ENCODE results near the gene ANKFY1. TPM values are rescaled to one million over a fixed set of nuclear protein-coding genes. Genes with fewer than 3 reads are reported as not detected.

The ANKFY1 gene
- polyA plus RNA-seq, 3 donors, result 13.5 to 46.1 (median 21.7) TPM

GRCh38 chr17:4189280-4189679 lies 74.5 kb downstream of the ANKFY1 start:
- no peak for DNase-seq
- Histone ChIP-seq H3K4me2 (replicated peaks; ENCODE audit: extremely low read depth, low read length, poor library complexity, severe bottlenecking) (no peak overlapping the region), H3K79me2 (ENCODE audit: insufficient read depth, low read length) (no peaks in the 10 kb centered on the region), H3K27ac (ENCODE audit: low read depth in 1 of 2, low read length in 2 of 2) (no peak overlapping the region), H3K4me1 (ENCODE audit: control insufficient read depth in 1 of 2, insufficient read depth in 2 of 2, low read length in 2 of 2) (peaks cover 3 to 6% of the 10 kb centered on the region in 2 donors), H4K20me1 (ENCODE audit: insufficient read depth, low read length) (peaks cover 14% of the 10 kb centered on the region), H3K9me3 (replicated peaks in 1 of 2; ENCODE audit: control insufficient read depth in 1 of 2, insufficient read depth in 1 of 2, low read length in 2 of 2) (no peaks in the 10 kb centered on the region), H3K4me3 (replicated peaks in 1 of 3; ENCODE audit: low read depth in 2 of 3, low read length in 3 of 3) (no peak overlapping the region), H3K27me3 (ENCODE audit: control insufficient read depth in 2 of 2, insufficient read depth in 2 of 2, low read length in 2 of 2) (no peaks in the 10 kb centered on the region), H2AFZ (ENCODE audit: insufficient read depth, low read depth, low read length, poor library complexity, severe bottlenecking) (no peak overlapping the region), H3K9ac (ENCODE audit: insufficient read depth, low read length, poor library complexity, severe bottlenecking) (peak overlapping the region; percentile 43), H3K36me3 (replicated peaks in 1 of 2; ENCODE audit: control insufficient read depth in 1 of 2, insufficient read depth in 2 of 2, low read length in 2 of 2) (peaks cover 75 to 83% of the 10 kb centered on the region in 2 donors)
- Mint-ChIP-seq H3K36me3 (peaks cover 72 to 84% of the 10 kb centered on the region in 2 donors), H3K4me3 (no peak overlapping the region), H3K27me3 (ENCODE audit: low read depth in 3 of 3) (peaks cover 0 to 2% (median 0%) of the 10 kb centered on the region in 3 donors), H3K9me3 (no peaks in the 10 kb centered on the region), H3K4me1 (peaks cover 12% of the 10 kb centered on the region), H3K27ac (peak overlapping the region in 3 of 7 donors; percentile 65 to 83 (median 72))
- TF ChIP-seq CTCF (IDR thresholded peaks at IDR 0.05), result no peak
- WGBS (ENCODE audit: insufficient coverage), result 5% methylated on average over 7 of the region's 10 CpGs
- intact Hi-C loops (cut with micrococcal nuclease), result no loop called here

- no peak overlapping the region for H3K4me2 ChIP-seq (replicated peaks; ENCODE audit: extremely low read depth, low read length, poor library complexity, severe bottlenecking)
- WGBS (ENCODE audit: insufficient coverage), result 98% methylated on average over 9 of the region's 9 CpGs
- no peaks in the 10 kb centered on the region for H3K27me3 ChIP-seq (ENCODE audit: control insufficient read depth in 2 of 2, insufficient read depth in 2 of 2, low read length in 2 of 2)
- peaks cover 12% of the 10 kb centered on the region for H3K4me1 Mint-ChIP-seq
- H3K9ac ChIP-seq (ENCODE audit: insufficient read depth, low read length, poor library complexity, severe bottlenecking), result no peak overlapping the region
- no peaks in the 10 kb centered on the region for H3K79me2 ChIP-seq (ENCODE audit: insufficient read depth, low read length)
- H3K9me3 Mint-ChIP-seq, result no peaks in the 10 kb centered on the region
- H3K4me1 ChIP-seq (ENCODE audit: control insufficient read depth in 1 of 2, insufficient read depth in 2 of 2, low read length in 2 of 2), result peaks cover 3 to 6% of the 10 kb centered on the region in 2 donors
- H3K36me3 ChIP-seq (replicated peaks in 1 of 2; ENCODE audit: control insufficient read depth in 1 of 2, insufficient read depth in 2 of 2, low read length in 2 of 2), result peaks cover 81 to 89% of the 10 kb centered on the region in 2 donors
- H3K27ac ChIP-seq (ENCODE audit: low read depth in 1 of 2, low read length in 2 of 2), result no peak overlapping the region
- no peak for TF ChIP-seq CTCF (IDR thresholded peaks at IDR 0.05)
- peaks cover 0 to 2% (median 0%) of the 10 kb centered on the region in 3 donors for H3K27me3 Mint-ChIP-seq (ENCODE audit: low read depth in 3 of 3)
- no peak overlapping the region for H3K4me3 ChIP-seq (replicated peaks in 1 of 3; ENCODE audit: low read depth in 2 of 3, low read length in 3 of 3)
- no peak overlapping the region for H3K4me3 Mint-ChIP-seq
- no peak overlapping the region for H2AFZ ChIP-seq (ENCODE audit: insufficient read depth, low read depth, low read length, poor library complexity, severe bottlenecking)
- H3K36me3 Mint-ChIP-seq, result peaks cover 78 to 86% of the 10 kb centered on the region in 2 donors
- no peak for DNase-seq
- intact Hi-C loops (cut with micrococcal nuclease), result no loop called here
- H3K9me3 ChIP-seq (replicated peaks in 1 of 2; ENCODE audit: control insufficient read depth in 1 of 2, insufficient read depth in 1 of 2, low read length in 2 of 2), result no peaks in the 10 kb centered on the region
- H4K20me1 ChIP-seq (ENCODE audit: insufficient read depth, low read length), result peaks cover 14% of the 10 kb centered on the region
- no peak overlapping the region for H3K27ac Mint-ChIP-seq
Measured at GRCh38 chr17:4188076-4188475, 75.7 kb downstream of the ANKFY1 start.
